ENCODE measurements around the gene SBF2. TPM values are rescaled to one million over a fixed set of nuclear protein-coding genes. Genes with fewer than 3 reads are reported as not detected.
"Not testable (repeated sequence)": the region's sequence is repeated elsewhere in the genome, so short reads cannot be mapped to it uniquely, and the experiment has no call there.

SBF2 gene
- total RNA-seq, 2 experiments from 2014 or later = 6.6 to 6.9 TPM

DNA sequence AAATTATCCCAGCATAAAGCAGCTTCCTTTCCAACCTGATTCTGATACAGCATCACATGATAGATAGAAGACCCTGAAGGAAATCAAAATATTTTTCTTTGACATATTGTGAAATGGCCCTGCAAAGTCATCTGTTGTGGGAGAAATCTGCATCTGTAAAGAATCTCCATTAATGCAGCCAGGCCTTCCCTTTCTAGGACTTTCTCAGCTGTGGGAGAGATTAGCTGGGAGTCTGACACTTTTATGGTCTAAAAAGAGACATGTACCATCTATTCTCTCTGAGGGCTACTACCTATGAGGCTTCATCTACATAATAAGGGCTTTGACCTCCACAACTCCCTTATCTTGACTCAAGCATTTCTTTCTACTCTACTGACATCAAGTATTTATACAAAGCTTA lies 392.1 kb downstream of the SBF2 start:
- POLR2A ChIA-PET = no interaction called here
- CTCF ChIA-PET = interaction anchor here (0.5 kb wide), 1 partner anchor 42 kb away, joined by 4 read pairs; no protein-coding TSS in a partner anchor

DNA sequence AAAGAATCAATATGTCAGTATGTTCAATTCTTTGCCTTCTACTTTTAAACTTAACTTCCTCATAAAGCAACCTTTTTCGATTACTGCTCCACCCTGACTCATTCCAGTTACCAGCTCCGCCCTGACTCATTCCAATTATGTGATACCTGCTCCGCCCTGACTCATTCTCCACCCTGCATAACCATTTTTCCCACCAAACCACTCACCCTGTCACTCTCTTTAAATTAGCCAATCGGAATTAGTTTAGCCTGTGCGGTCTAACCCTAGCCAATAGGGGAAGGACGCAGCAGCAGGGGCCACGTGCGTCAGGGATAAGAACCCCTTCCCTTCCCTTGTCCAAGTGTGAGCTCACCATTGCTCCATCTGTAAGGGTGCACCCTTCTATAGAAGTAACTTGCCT lies 393.8 kb downstream of the SBF2 start:
- POLR2A ChIA-PET, CTCF ChIA-PET: not testable (repeated sequence)

DNA sequence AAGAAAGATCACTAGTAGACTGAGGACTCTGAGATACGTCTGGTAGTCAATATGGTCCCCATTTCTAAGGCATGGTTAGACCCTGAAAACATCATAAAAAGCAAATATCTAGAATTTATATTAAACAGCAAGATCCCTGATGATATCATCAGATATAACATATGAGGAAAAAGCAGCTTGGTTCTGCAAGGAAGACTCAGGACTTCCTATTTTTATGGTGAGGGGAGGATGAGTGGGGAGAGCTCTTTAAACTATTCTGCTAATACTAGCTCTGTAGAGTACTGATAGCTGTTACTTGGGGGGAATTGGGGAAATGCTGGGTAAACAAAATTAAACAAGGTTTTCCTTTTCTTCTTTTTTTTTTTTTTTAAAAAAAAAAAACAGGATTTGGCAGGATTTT lies 394.3 kb downstream of the SBF2 start:
- ChIA-PET POLR2A (no interaction called here), CTCF (no interaction called here)

DNA sequence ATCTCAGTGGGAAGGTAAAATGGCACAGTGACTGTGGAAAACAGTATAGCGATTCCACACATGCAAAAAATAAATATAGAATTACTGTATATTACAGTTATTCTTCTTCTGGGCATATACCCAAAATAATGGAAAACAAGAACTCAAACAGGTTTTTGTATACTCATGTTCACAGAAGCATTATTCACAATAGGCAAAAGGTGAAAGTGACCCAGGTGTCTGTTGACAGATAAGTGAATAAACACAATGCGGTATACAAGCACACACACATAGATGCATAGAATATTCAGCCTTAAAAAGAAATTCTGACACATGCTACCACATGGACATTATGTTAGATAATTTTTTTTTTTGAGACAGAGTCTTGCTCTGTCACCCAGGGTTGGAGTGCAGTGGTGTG lies 397.1 kb downstream of the SBF2 start:
- ChIA-PET CTCF (no interaction called here), POLR2A (no interaction called here)

DNA sequence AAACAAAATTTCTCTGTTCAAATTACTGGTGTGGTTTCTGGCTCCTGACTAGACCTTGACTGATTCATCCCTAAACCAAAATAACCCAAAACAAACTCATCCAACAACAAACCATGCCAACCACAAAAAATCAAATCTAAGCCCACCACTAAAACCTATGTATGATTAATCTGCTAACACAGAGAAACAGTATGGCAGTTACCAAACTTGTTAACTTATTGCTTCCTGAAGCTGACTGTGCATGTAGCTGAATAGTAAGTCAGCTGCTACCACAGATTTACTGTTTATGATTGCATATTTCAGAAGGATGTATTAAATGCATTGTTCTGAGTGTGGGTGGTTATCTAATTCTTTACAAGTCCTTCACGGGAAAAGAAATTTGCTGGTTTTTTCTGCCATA lies 399.0 kb downstream of the SBF2 start:
- ChIA-PET POLR2A (no interaction called here), CTCF (no interaction called here)

DNA sequence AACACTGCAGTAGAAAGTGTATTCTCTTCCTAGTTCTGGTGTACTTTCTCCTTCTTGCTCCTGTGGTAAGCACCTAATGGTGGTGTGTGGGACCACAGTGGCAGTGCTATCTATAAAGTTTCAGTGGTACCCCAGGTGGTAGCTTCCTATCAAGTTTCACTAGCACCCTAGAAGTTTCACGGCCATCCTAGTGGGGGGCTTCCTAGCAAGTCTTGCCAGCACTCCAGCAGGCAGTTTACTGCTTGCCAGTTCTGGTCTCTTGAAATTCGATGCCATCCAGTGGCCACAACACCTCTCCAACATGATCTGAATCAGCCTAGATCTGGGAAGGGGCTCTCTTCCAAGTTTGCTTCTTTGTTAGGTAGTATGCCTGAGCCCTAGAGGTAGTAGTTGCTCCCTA lies 400.5 kb downstream of the SBF2 start:
- POLR2A ChIA-PET = no interaction called here

DNA sequence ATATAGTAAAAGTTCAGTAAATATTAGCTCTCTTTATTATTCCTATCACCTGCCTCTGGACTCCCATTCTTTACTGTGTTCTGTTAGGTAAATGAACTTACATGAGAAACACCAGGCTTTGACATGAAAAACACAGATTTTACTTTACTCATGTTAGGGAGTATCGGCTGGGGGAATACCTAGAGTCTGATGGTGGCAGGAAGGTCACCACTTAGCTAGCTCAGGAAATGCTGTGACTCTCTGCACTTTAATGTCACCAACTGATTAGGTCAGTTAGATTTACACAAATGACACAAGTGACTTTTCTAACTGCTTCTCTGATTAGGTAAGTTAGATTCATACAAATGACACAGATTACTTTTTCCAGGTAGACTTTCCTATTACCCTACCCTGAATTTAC lies 405.1 kb downstream of the SBF2 start:
- POLR2A ChIA-PET = no interaction called here
- CTCF ChIA-PET = interaction anchor here (0.6 kb wide), 1 partner anchor 404 kb away, joined by 3 read pairs; no protein-coding TSS in a partner anchor

More for the DNA sequence above, 400.5 kb downstream of the SBF2 start:
- CTCF ChIA-PET = interaction anchor here (0.6 kb wide), 1 partner anchor 404 kb away, joined by 3 read pairs; no protein-coding TSS in a partner anchor

DNA sequence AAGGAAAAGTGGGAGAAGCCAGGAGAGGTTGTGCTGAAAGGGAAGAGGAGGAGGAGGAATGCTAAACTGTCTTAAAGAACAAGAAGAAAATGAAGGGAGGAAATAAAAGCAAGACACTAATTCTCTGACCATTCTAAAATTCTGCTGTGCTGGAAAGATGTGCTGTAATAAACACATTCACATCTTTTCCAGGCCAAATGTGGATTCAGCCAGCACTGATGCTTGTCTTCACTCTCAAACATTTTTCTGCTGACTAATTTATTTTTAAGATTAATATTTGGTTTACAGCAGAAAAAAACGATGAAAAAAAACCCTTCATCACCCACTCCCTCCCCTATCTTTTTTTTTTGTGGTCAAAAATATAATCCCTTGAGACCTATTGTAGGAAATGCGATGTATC lies 406.5 kb downstream of the SBF2 start:
- CTCF ChIA-PET = no interaction called here
- POLR2A ChIA-PET = no interaction called here

DNA sequence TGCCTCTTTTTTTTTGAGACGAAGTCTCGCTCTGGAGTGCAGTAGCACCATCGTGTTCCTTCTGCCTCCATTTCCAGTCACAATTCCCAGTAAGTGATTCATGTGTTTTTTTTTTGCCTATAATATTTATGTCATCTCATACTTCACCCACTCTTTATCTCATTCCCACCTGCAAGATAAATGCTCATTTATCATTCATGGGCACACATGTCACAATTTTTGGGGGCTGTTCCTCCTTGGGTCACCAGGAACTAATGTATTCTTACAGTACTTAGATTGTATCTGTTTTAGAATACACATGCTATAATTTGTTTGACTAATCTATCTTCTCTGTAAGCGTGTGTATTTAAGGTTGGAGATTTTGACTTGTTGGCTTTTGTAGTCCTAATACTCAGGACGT lies 407.4 kb downstream of the SBF2 start:
- POLR2A ChIA-PET = no interaction called here
- CTCF ChIA-PET = interaction anchor here (0.6 kb wide), 1 partner anchor 466 kb away, joined by 3 read pairs; no protein-coding TSS in a partner anchor

DNA sequence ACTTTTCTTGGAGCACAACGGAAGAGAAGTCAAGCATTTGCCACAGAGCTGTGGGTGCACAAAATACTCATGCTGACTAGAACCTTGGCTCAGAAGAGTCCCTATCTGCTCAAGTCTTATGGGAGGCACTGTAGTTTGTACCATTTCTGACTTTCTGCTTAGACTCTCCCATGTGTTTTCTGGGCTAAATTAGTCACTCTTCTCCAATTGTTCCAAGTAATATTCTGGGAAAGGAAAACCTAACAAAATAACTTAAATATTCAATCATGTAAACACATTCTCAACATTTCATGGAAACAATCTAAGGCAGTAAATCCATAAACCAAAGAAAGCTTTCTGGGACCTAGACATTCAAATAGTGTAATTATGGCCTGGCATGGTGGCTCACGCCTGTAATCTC lies 409.4 kb downstream of the SBF2 start:
- POLR2A ChIA-PET = no interaction called here

DNA sequence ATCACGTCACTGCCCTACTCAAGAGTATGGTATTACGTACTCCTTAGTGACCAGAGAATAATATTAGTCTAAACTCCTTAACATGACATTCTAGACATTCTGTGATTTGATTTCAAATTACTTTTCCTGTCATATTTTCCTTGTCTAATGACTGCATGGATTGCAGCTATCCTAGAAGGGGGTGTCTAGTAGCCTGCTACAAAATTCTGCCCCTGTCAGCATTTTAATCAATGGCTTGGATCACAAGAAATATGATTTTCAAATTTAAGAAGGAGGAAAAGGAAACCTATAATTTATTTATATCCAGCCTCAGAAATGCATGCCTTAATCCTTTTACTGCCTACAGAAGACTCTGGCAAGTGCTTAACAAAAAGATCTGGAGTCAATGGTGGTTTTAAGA lies 413.4 kb downstream of the SBF2 start:
- POLR2A ChIA-PET = no interaction called here
- CTCF ChIA-PET = no interaction called here

More for the DNA sequence above, 409.4 kb downstream of the SBF2 start:
- CTCF ChIA-PET = no interaction called here

DNA sequence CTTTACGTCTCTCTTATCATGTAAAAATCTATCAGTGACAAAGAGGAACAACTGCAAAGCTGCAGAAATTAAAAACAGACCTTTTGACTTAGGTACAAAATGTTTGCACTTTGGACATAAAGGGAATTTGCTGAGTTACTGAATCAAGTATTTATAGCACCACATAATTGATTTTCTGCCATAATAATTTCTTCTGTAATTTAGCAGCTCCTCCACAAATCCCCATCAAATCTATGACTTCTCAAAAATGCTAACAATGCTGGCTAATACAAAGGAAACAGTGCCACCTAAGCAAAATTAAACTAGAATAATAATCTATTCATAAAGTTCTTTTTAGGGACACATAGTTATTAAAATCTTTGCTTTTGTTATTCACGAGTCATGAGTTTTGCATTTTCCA lies 415.1 kb downstream of the SBF2 start:
- ChIA-PET CTCF (no interaction called here), POLR2A (no interaction called here)

DNA sequence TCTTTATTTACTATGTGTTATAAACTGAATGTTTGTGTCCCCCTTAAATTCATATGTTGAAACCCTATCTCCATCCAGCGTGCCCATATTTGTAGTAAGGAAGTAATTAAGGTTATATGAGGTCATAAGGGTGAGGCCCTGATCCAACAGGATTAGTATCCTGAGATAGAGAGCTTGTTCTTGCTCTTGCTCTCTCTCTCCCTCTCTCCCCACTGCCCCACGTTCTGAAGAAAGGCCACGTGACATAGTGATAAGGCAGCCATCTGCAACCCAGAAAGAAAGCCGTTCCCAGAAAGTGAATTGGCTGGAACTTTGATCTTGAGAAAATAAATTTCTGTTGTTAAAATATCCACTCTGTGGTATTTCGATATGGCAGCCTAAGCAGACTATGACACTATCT lies 417.7 kb downstream of the SBF2 start:
- ChIA-PET CTCF (no interaction called here), POLR2A (no interaction called here)

DNA sequence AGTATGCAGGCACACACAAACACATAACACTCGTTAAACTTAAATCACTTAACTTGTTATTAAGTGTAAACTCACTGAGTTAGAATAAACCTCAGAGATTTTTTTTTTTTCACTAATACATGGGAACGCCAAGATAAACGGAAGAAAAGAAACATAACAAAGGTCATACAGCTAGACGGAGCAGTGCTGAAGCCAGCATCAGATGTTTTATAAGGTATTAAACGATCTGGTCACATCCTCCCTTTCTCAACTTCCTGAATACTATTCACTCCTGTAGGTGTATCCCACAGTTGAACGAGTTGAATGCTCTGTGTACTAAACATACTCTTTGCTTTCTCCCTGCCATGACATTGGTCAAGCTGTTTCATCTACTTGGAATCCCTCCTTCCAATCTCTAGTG lies 418.2 kb downstream of the SBF2 start:
- ChIA-PET CTCF (no interaction called here), POLR2A (no interaction called here)

DNA sequence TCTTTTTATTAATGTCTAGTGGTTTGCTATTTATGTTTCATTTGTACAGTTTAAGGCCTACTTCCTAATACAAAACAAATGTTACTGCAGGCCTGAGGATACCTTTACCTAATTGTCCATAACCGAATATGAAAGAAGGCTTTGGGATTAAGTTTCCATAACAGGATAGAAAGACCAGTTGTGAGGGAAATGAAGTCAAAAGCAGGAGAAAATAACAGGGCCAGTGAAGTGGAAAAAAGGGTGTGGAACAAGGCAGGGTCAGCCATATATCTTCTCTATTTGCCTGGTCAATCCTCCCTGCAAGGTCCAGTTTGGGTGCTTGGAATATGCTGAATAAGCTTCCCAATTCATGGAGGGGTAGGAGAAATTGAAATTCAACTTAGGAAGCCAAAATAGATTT lies 418.6 kb downstream of the SBF2 start:
- CTCF ChIA-PET = interaction anchor here (0.5 kb wide), 1 partner anchor 14 kb away, joined by 3 read pairs; no protein-coding TSS in a partner anchor

DNA sequence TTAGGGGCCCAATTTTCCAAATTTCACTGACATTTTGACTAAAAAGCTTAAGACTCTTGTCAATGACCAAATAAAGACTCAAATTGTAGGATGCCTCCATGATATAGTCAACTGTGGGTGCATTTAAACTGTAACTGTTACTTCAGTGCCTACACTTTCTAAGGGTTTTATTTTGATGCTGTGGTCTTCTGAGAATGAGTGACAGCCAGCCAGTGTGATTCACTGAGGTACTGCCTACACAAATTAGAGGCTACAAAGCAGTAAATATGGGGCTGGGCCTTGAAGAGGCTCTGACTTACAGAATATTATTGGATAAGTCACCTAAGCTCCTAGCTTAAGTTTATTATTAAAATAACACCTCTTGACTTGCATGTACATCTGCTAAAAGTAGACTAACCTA lies 419.6 kb downstream of the SBF2 start:
- CTCF ChIA-PET = no interaction called here
- POLR2A ChIA-PET = no interaction called here

More for the DNA sequence above, 418.6 kb downstream of the SBF2 start:
- POLR2A ChIA-PET = no interaction called here

DNA sequence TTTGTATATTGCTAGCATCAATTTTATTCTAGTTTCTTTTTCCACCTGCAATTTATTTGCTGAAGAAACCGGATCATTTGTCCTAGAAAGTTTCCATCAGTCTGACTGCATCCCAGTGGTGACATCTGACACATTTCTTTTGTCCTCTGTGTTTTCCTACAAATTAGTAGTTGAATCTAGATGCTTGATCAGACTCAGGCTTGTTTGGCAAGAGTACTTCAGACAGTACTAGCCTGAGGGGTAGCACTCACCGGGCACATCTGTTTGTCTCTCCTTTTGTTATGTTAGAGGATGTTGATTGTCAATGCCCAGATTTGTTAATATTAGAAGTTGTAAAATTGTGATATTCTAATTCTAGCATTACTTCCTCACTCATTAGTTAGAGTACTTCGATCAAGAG lies 425.4 kb downstream of the SBF2 start:
- POLR2A ChIA-PET = no interaction called here
- CTCF ChIA-PET = interaction anchor here (0.6 kb wide), 1 partner anchor 457 kb away, joined by 5 read pairs; no protein-coding TSS in a partner anchor

DNA sequence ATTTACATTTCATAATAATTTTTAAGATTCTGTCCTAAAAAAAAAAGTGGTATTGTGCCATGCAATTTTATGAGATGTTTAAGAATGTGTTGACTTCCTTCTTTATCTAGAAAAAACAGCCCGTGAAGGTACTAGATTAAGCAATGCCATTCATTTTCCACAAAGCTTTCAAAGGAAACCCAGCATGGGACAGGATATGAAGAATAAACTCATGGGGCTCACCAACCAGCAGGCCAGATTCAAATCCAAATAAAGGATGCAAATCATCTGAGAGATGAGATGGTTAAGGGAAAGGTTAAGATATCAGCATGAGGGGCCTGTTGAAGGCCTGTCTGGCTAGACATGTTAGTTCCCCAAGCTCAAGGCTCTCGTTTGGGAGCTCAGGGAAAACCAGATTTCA lies 431.0 kb downstream of the SBF2 start:
- ChIA-PET POLR2A (no interaction called here), CTCF (interaction anchor here (0.7 kb wide), 1 partner anchor 13 kb away, joined by 3 read pairs; no protein-coding TSS in a partner anchor)

DNA sequence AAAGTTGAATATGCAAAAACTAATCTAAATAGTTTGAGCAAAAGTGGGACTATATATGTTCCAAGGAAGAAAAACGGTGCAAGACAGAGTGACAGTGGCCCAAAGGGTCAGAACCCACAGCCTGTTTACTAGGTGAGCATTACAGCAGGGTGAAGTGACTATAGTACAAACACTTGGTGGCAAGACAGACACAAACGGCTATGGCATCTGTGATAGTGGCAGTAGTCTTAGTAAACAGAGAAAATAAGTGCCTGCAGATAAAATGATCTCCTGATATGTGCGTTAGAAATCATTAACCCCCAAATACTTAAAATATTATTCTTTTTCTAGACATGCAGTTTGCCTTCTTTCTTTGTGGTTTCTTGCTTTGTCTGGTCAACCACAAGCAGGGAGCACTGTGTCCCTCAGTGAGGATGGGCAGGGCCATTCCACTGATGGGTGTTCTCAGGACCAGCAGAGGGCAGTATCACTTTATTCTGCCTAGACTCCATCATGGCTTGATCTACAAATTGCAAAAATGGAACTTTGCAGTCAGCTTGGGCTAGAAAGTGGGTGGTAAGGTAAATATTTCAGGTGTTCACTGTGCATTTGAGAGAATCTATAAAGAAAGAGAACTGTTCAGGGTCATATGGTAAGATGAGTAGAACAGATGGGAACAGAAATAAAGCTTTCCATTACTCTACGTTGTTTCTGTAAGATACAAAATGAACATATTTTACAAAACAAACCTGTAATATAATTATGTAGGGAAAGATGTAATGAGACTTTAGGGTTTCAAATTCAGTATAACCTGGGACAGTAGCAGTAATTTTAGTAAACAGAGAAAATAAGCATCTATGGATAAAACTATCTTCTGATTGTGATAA lies 431.9 kb downstream of the SBF2 start:
- ChIA-PET CTCF (interaction anchor here (0.6 to 0.7 kb wide), 3 partner anchors 12 to 506 kb away, joined by 3 read pairs; no protein-coding TSS in a partner anchor), POLR2A (no interaction called here)

DNA sequence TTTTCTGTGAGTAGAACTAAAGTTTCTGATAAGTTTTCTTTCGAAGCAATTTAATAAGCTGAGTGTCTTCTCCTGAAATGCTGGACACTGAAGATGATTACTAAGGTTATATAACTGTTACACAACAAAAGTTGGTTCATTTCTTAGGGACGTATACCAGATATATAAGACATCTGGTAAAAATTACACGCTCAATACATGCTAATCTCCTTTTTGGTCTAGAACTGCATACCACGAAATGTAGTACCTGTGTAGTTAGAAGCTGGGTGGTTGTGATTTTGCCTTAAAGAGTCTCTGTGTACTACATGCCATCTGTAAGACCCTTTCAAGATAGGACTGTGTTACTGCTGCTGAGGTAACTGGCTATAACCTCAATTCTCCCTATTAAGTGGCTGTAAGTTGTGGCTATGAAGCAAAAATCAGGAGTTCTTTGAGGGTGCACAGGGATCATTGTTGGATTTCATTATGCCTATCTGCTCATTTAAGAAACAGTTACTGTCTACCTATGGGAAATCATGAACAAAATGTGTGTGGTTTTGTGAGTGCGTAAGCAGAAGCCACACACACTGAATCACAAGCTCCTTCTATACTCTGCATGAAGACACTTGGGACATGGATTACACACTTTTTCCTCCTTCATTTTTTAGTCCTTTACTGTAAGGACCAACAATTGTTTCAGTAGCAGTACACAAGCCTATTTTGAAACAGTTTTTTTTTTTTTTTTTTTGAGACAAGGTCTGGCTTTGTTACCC lies 434.3 kb downstream of the SBF2 start:
- CTCF ChIA-PET = interaction anchor here (0.7 to 2.1 kb wide), 6 partner anchors 10 to 113 kb away, joined by 3 to 7 read pairs (median 4); no protein-coding TSS in a partner anchor
- POLR2A ChIA-PET = interaction anchor here (1.0 to 1.6 kb wide), 2 partner anchors 100 to 101 kb away, joined by 3 read pairs; no protein-coding TSS in a partner anchor

DNA sequence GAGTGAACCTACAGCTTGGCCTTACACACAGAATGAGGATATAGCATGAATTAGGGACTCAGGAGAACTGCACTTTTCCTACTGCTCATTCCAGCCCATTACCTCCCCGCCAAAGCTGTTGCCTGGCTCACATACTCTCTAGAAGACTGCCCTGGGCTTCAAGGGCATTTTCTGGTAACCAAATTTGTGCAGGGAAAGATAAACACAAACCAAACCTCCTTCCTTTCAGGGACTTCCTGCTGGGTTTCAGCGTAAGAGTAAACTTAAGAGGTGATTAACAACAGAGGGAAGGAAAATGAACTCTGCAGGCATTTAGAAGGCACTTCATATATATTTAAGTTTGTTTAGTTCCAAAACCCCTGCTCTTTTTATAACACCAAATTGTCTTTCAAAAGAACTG lies 435.2 kb downstream of the SBF2 start:
- ChIA-PET POLR2A (interaction anchor here (1.6 kb wide), 1 partner anchor 100 kb away, joined by 3 read pairs; no protein-coding TSS in a partner anchor), CTCF (interaction anchor here (2.1 kb wide), 1 partner anchor 100 kb away, joined by 7 read pairs; no protein-coding TSS in a partner anchor)

Measured in activated CD8-positive, alpha-beta memory T cell treated with anti-CD3 and anti-CD28 coated beads for 36 hours (primary cell).